Left colon (tissue), 2 donors: ENCODE results near the gene CARS2. TPM values are rescaled to one million over a fixed set of nuclear protein-coding genes. Genes with fewer than 3 reads are reported as not detected.
"Not testable (repeated sequence)": the region's sequence is repeated elsewhere in the genome, so short reads cannot be mapped to it uniquely, and the experiment has no call there.

ENCODE experiments used
- ATAC-seq: fragments of 200-7000 bp; cut with Tn5 transposase; one replicate; pipeline ENCODE4 v1.9.1; 2020; ENCODE audit warnings: mild to moderate bottlenecking, moderate library complexity
- DNase-seq, 2 donors: peaks; one replicate each; pipeline ENCODE4 v3.0.0-alpha.2; 2020
- intact Hi-C, 2 donors: fragments of 100-400 bp; cut with DNase I in 1 of 2; cut with micrococcal nuclease in 1 of 2; formaldehyde crosslinking; loops; one replicate each; pipeline versions ENCODE4 v1.11.2 to v1.14.0; 2022; cut with DNase I, micrococcal nuclease
- total RNA-seq, 2 donors: library from RNA; stranded (reverse); fragmentation: NEBNext Ultra II Directional; extraction: Animal tissue kit (Norgen Biotek cat#: 25700); gene quantifications; one replicate each; pipeline ENCODE4 v1.2.1, GENCODE V29; 2021
- donor health status: DM: no; HTN: no; CAD: no.
- donor health status: DM: yes; HTN: yes; CAD: no.

CARS2 gene
- total RNA-seq, 2 donors from 2014 or later: 38.4 to 55.8 TPM

GRCh38 chr13:110687736-110688135, 18.2 kb downstream of the CARS2 start:
- ATAC-seq (no peak), DNase-seq (no peak)
- intact Hi-C loops: no loop called here

DNA sequence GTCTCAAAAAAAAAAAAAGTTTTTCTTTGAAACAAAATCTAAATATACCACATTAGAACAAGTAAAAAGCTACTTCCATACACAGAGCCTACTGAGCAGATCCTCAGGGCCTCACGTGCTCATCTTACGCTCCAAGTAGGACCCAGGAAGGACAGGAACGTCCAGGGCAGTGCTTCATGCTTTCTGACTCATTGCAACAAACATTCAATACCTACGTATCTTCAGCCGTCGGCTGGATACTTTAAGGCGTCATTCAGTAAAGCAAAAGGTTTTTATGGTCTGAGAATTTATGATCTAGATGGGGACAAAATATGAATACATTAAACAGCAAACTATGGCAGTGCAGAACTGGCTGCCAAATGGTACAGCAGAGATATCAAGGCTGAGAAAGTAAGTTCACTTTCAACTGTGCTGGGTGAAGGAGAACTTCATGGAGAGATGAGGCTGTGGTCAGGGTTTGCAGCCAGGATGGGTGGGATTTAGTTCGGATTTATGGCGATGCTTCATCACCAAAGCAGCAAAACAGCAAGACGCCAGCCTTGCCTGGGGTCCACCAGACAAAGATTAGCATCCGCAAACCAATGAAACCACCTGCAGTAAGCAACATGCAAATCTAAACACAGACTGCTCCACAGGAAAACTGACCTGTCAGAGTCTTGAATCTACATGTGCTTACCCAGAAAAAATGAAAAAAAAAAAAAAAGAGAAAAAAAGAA, 20.5 kb downstream of the CARS2 start:
- intact Hi-C loops: no loop called here
- ATAC-seq (peak; percentile 79), DNase-seq (peak in 1 of 2 donors; percentile 66)

GRCh38 chr13:110684388-110685056, 21.4 kb downstream of the CARS2 start:
- intact Hi-C loops: no loop called here
- no peak for DNase-seq

DNA sequence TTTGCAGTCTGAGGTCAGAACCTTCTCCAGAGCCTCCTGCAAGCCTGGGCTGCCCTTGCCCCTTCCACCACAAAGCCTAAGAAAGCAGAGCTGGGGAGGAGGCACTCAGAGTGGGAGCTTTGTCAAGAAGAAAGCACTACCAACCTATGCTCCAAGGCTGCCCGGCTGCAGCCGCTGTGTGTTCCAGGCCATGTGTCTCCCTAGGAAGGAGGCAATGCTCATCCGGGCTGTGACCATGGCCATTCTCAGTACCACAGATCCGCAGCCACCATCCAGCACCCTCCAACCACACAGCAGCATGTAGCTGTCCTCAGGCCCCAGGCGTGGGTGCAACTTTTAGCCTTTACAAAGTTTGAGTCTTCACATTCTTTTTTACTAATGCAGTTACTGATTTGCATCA, 22.0 kb downstream of the CARS2 start:
- ATAC-seq (no peak), DNase-seq (no peak)
- intact Hi-C loops: no loop called here

More at GRCh38 chr13:110684388-110685056, 21.4 kb downstream of the CARS2 start:
- ATAC-seq: peak; percentile 26

GRCh38 chr13:110683203-110683883, 22.6 kb downstream of the CARS2 start:
- DNase-seq (no peak), ATAC-seq (peak; percentile 54)
- intact Hi-C loops: no loop called here

GRCh38 chr13:110682746-110683145, 23.2 kb downstream of the CARS2 start:
- DNase-seq: no peak
- ATAC-seq: no peak
- intact Hi-C loops: no loop called here

- DNase-seq (no peak), ATAC-seq (no peak)
- intact Hi-C loops: no loop called here
These were observed 23.9 kb downstream of the CARS2 start for GRCh38 chr13:110681868-110682550.

DNA sequence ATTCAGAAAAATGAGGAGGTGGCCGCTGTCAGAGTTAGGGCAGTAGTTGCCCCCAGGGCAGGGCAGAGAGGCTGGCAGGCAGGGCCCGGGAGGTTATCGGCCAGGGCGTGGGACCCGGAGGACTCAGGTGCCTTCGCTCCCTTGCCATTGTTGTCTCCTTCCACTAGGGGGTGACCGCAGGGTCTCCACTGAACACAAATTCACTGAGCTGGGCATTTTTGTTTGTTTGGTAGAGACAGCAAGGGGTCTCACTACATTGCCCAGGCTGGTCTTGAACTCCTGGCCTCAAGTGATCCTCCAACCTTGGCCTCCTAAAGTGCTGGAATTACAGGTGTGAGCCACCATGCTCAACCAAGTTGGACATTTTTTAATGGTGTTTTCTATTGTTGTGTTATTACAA, 25.1 kb downstream of the CARS2 start:
- peak; percentile 32 for ATAC-seq
- DNase-seq: no peak
- intact Hi-C loops: no loop called here

DNA sequence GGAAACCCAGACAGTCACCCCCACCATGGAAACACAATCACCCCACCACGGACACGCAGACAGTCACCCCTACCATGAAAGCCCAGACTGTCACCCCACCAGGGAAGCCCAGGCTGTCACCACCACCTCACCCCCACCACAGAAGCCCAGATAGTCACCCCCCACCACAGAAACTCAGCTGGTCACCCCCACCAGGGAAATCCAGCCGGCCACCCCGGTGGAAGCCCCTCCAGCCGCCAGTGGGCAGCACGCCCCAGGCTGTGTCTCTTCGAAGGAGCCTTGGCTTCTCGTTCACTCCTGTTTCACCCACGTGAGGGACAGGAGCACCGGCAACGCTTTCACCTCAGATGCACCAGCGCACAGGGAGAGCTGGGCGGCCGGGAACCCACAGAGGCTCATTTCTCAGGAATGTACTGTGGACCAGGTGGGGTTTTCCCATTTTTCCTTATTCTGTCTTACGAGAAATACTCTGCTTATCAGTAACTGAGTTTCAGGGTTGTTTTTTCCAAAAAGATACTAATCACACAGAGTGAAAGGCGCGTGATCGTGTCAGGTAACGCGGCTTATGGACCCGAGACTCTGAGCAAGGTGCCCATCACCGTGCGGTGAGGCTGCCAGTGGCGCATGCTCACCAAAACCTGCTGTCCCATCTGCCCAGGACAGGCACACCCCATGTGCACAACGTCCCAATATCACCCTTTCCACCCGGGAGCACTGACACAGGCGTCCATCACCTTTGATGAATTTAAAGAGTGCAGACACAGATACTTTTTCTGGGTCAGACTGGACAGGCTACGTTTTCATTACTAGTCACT, 28.0 kb downstream of the CARS2 start:
- ATAC-seq: no peak
- intact Hi-C loops: no loop called here
- no peak for DNase-seq

- intact Hi-C loops: no loop called here
- peak; percentile 20 for ATAC-seq
- no peak for DNase-seq
These were observed 29.0 kb downstream of the CARS2 start for GRCh38 chr13:110676595-110677587.

- DNase-seq, intact Hi-C loops, ATAC-seq: not testable (repeated sequence)
These were observed 36.1 kb downstream of the CARS2 start for GRCh38 chr13:110669814-110670213.

GRCh38 chr13:110669036-110669435, 36.9 kb downstream of the CARS2 start:
- intact Hi-C loops: no loop called here
- DNase-seq (no peak), ATAC-seq (no peak)

DNA sequence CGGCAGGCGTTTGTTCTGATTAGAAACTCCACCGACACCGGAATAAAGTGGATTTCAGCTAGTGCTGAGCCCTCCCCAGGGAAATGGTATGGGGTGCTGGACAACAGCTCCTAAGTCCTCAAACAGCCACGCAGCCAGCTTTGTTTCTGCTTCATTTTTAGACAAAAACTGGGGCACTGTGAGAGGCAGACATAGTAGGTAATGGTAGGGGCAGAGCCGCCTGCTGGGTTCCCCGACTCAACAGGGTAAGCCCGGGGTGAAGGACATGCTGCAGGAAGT, 39.7 kb downstream of the CARS2 start:
- intact Hi-C loops: no loop called here
- DNase-seq (no peak), ATAC-seq (no peak)

DNA sequence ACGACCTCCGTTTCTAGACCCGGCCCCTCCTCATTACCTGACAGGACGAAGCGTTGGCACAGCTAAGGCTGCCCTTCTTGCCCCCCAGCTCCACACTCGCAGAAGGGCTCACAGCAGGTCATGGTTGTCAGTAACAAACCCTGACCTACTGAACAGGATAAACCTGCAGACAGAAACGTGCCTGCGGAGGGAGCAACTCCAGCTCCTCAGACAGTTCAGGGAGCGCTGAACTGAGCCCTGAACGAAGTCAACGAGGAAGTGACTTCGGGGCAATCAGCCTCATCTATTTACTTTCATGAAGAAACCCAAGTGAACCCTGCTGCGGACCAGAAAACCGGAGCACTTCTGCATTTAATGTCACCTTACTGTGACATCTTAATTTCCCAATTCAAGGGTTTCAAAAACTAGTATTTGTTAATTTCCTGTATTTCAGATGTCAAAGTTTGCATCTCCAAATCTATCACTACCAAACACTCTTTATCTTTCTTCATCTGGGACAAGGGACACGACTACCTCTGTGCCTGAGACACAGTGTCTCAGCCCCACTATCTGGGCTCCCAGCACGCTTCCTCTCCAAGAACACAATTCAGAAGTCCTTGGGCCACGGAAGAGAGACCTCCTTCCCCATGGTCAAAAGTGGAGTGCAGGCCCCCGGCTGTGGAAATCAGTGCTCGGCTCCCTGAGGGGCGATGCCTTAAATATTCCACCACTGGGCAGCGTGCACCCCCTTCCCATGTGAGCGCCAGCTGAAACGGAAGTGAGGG, 40.2 kb downstream of the CARS2 start:
- DNase-seq (no peak), ATAC-seq (no peak)
- intact Hi-C loops: no loop called here

- ATAC-seq (no peak), DNase-seq (no peak)
- intact Hi-C loops: no loop called here
These were observed 41.2 kb downstream of the CARS2 start for GRCh38 chr13:110664673-110665072.

DNA sequence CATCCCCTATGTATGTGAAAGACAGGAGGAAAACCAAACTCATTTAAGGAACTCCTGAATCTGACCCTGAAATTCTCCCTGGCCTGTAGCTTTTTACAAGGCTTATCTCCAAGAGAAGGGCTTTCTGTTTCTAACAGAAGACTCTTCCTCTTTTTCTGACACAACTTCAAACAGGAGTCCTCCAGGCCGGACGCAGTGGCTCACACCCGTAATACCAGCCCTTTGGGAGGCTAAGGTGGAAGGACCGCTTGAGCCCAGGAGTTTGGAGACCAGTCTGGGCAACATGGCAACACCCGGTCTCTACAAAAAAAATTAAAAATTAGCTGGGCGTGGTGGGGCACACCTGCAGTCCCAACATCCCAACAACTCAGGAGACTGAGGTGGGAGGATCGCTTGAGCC, 41.9 kb downstream of the CARS2 start:
- intact Hi-C loops: no loop called here
- DNase-seq (no peak), ATAC-seq (no peak)

- DNase-seq (no peak), ATAC-seq (no peak)
- intact Hi-C loops: no loop called here
These were observed 42.4 kb downstream of the CARS2 start for GRCh38 chr13:110663491-110663890.
